Astrocyte of the cerebellum (primary cell): ENCODE data around the gene ZNF726.
"Not testable (repeated sequence)": the region's sequence is repeated elsewhere in the genome, so short reads cannot be mapped to it uniquely, and the experiment has no call there.

ENCODE experiments used
- DNase-seq: peaks from one replicate; pipeline ENCODE4 v3.0.0-alpha.2; 2011; ENCODE audit warnings: low read depth
- H3K4me3 ChIP-seq: 2 replicates; pipeline ENCODE4 v1.5.1; 2011; ENCODE audit warnings: mild to moderate bottlenecking, low read depth, low read length, moderate library complexity
- in situ Hi-C: cut with HindIII; loops from 2 replicates; pipeline ENCODE4 v1.10.0; 2017; ENCODE audit warnings: low sequenced_read_pairs
- TF ChIP-seq, protein P1 (sequence below): IDR thresholded peaks from 2 replicates; pipeline ENCODE4 v1.5.1; 2012; ENCODE audit warnings: low read length, low read depth, moderate library complexity, mild to moderate bottlenecking; ENCODE audit errors: missing control alignments

ZNF726 gene

DNA sequence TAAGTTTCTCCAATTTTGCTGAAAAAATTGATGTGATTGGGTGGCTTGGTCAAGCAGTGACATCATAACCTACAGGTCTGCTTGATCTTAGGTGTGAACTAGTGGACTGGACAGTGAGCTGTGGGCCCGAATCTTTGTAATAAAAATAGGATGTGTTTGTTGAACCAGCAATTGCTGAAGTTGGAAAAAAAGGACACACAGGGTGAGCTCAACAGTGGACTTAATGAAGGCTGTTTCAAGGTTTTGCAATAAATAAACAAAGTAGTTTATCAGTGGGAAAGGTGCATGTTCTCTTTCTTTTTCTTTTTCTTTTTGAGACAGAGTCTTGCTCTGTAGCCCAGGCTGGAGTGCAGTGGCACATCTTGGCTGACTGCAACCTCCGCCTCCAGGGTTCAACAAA lies 30.3 kb upstream of the ZNF726 start:
- in situ Hi-C loops = no loop called here

DNA sequence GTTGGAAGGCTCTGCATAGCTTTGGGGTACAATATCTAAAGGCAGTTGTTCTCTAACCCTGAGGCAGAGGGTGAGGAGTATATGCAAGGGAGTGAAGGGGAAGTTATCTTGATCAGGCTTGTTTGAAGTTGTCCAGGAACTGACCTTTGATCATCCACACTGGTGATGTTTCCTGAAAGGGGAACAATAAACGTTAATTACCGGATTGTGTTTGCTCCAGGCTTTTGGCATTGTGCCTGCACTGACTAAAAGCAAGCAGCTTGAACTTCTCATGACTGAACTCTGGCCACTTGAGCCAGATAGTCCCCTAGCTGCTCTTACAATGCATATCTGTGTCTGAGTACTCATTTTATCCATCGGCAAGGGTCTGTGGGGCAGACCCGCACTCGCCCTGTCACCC lies 27.0 kb upstream of the ZNF726 start:
- in situ Hi-C loops = no loop called here
- DNase-seq = no peak
- H3K4me3 ChIP-seq = no peak overlapping the region
- TF ChIP-seq, protein P1, sequence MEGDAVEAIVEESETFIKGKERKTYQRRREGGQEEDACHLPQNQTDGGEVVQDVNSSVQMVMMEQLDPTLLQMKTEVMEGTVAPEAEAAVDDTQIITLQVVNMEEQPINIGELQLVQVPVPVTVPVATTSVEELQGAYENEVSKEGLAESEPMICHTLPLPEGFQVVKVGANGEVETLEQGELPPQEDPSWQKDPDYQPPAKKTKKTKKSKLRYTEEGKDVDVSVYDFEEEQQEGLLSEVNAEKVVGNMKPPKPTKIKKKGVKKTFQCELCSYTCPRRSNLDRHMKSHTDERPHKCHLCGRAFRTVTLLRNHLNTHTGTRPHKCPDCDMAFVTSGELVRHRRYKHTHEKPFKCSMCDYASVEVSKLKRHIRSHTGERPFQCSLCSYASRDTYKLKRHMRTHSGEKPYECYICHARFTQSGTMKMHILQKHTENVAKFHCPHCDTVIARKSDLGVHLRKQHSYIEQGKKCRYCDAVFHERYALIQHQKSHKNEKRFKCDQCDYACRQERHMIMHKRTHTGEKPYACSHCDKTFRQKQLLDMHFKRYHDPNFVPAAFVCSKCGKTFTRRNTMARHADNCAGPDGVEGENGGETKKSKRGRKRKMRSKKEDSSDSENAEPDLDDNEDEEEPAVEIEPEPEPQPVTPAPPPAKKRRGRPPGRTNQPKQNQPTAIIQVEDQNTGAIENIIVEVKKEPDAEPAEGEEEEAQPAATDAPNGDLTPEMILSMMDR = no peak

More for the DNA sequence above, 30.3 kb upstream of the ZNF726 start:
- H3K4me3 ChIP-seq = no peak overlapping the region
- no peak for DNase-seq
- TF ChIP-seq, protein P1 = no peak

DNA sequence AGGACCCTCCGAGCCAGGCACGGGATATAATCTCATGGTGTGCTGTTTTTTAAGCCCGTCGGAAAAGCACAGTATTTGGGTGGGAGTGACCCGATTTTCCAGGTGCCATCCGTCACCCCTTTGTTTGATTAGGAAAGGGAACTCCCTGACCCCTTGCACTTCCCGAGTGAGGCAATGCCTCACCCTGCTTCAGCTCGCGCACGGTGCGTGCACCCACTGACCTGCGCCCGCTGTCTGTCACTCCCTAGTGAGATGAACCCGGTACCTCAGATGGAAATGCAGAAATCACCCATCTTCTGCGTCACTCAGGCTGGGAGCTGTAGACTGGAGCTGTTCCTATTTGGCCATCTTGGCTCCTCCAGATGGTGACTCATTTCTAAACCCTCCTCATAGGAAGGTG lies 18.6 kb upstream of the ZNF726 start:
- H3K4me3 ChIP-seq, in situ Hi-C loops, DNase-seq: not testable (repeated sequence)

DNA sequence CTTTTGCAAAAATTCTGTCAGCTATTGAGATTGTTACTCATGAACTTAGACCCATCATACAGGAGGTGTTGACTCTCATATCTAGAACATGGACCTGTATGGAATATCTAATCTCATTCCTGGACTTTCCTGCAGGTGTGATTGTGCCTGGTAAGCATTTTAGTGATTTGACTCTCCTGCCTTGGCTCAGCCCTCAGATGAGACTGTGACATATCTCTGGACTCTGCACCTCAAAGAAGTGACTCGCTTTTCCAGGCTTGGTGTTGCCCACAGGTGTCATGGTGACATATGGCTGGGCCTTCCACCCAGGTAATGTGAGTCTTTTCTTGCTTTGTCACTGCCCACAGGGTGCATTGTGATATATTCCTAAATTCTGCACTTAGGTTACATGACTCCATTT lies 17.8 kb upstream of the ZNF726 start:
- no peak for DNase-seq
- TF ChIP-seq, protein P1 = no peak
- in situ Hi-C loops = no loop called here
- no peak overlapping the region for H3K4me3 ChIP-seq

DNA sequence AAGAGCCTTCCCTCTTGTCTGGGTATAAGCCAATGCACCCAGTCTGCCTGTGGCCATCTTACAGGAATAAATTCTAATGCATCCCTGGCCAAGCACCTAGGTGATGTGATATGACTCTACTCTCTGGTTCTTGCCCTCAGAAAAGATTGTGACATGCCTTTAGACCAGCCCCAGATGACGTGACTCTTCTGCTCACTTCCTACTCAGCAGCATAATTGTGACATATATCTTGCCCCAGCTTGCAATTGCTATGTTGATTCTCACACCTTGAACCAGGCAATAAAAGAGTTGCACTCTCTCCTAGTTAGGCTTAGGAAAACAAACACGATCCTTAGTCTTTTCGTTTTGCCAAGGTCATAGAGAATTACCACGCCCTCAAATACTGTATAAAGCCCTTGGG lies 13.3 kb upstream of the ZNF726 start:
- in situ Hi-C loops = no loop called here
- DNase-seq = no peak
- no peak overlapping the region for H3K4me3 ChIP-seq
- TF ChIP-seq, protein P1 = no peak

DNA sequence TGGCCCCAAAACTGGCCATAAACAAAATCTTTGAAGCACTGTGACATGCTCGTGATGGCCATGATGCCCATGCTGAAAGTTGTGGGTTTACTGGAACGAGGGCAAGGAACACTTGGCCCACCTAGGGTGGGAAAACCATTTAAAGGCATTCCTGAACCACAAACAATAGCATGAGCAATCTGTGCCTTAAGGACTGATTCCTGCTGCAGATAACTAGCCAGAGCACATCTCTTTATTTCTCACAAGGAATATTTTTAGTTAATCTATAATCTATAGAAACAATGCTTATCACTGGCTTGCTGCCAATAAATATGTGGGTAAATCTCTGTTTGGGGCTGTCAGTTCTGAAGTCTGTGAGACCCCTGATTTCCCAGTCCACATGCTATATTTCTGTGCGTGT lies 10.3 kb upstream of the ZNF726 start:
- DNase-seq = no peak
- TF ChIP-seq, protein P1 = no peak
- in situ Hi-C loops = no loop called here
- H3K4me3 ChIP-seq = no peak overlapping the region

DNA sequence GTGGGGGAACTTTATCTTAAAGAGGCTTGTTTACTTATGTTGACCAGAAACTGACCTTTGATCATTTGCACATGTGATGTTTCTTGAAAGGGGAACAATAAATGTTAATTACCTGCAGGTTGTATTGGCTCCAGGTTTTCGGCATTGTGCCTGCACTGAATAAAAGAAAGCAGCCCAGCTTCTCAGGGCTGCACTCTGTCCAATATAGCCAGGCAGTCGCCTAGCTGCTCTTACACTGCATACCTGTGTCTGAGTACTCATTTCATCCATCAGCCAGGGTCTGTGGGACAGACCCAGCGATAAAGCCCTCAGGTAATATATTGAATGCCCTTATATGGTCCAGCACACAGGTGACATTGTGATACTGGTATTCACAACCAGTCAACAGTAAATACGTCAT lies 8.9 kb upstream of the ZNF726 start:
- H3K4me3 ChIP-seq = no peak overlapping the region
- in situ Hi-C loops = no loop called here
- DNase-seq = no peak
- TF ChIP-seq, protein P1 = no peak
